HG02970 (cell line): Measurements from ENCODE around the gene ACTR10.

Source experiments
- ATAC-seq: cut with Tn5 transposase; IDR thresholded peaks from one replicate; pipeline ENCODE4 v1.9.1; 2021; ENCODE audit warnings: mild to moderate bottlenecking, moderate library complexity, moderate number of reproducible peaks; ENCODE audit not compliant: unreplicated experiment, low FRiP score

ACTR10 gene

DNA sequence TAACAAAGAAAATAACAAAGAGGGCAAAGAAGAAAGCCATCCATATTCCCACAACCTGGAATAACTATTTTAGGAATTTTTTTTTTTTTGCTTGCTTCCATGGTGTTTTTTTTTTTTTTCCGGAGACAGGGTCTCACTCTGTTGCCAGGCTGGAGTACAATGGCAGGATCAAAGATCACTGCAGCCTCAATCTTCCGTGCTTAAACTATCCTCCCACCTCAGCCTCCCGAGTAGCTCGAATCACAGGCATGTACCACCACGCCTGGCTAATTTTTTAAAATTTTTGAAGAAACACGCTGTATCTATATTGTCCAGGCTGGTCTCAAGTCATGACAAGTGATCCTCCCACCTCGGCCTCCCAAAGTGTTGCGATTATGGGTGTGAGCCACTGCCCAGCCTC lies 78.2 kb downstream of the ACTR10 start:
- ATAC-seq: no peak

DNA sequence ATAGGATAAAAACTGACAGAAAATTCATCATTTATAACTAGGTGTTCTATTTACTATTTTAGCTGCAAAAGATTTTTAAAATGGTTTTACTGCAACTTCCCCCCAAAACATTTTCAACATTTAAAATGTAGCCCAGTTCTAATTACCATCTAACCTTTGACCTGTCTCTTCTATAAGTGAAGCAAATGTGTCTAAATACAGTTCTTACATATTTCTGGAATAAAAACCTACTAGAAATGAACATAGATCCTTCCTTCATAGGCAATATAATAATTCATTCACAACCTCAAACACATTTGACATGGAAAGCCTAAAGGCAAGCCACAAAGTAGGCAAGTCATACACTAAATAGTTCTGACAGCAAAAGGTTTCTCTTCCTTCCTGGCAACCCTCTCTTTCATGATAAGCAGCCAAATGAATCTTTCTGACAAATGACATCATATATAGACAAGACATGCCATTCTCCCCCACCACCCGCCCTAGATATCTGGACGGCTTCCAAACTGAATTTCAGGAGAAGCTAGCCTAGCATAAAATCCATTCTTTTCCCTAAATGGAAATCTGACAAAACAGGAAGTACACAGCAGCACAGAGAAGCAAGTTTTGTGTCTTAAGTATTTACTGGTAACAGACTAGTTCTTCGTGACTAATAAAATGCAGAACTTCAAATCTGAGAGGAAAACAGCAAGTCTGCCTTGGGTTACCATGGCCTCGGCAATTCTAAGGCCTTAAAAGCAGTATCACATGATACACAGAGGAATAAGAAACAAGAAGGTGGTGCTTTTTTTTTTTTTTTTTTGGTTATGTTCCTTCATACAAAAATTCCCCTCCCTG lies 81.2 kb downstream of the ACTR10 start:
- ATAC-seq: no peak

DNA sequence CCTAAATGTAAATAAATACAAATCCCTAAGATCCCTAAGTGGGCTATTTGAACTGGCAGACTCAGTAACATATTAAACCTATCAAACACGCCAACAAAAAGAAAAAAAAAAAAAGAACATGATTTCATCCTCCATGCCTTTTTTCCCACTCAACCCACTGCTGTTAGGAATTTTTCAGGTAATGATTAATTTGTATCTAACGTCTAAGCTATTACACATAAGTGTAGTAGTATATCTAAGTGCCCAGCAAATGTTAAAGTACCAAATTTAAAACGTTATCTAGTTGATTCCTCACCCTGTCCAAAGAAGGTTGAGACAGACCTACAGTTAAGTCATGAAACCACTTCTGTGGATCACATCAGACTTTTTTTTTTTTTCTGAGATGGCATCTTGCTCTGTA lies 82.0 kb downstream of the ACTR10 start:
- no peak for ATAC-seq

DNA sequence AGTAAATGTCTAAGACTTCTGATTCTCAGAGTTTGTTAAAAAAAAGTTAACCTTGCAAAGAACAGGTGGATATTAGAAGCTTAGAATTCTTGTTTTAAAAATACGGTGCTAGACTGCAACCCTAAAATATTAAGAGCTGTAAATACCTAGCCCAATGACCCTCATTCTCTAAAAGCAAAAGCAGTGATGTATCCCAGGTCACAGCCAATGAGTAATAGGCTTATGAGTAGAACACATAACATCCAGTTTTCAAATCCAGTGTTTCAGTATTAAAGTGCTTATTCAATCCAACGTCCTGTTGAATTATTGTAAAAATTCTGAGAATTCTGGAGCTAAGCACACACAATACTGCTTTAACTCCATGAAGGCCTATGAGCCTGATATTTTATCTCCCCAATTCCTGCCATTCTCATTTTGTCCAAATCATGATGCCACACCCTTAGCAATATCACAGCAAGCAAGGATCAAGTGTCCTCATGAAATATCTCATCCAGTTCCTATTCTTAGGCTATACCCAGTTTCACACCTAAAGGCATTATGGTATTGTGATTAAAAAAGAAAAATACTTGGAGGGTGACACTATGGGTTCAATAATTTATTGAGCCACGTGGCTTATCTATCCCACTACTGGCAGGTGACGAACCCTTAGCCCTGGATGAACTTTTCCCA lies 83.1 kb downstream of the ACTR10 start:
- ATAC-seq: no peak

DNA sequence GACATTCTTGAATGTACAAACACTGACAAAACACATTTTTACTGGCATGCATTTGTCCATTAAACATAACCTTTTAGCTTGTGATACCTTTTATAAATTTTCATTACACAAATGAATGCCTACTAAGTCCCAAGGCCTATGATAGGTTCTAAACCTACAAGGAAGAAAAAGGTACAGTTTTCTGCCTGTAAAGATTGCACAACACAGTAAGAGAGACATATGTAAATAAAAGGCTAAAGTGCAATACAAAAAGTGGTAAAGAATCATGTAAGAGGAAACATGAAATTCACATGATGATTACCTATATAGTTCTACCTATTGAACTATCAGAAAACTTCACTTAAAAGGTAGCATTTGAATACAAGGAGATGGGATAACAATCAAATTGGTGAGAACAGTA lies 83.8 kb downstream of the ACTR10 start:
- no peak for ATAC-seq

DNA sequence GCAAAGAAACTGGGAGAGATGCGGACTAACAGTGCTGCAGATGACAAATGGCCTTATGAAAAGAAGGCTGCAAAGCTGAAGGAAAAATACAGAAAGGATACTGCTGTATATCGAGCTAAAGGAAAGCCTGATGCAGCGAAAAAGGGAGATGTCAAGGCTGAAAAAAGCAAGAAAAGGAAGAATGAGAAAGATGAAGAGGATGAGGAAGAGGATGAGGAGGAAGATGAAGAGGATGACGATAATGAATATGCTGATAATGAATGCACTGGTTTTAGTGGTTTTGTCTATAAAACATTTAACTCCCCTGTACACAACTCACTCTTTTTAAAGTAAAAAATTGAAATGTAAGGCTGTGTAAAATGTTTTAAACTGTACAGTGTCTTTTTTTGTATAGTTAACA lies 85.2 kb downstream of the ACTR10 start:
- ATAC-seq: no peak
